GM10266 (cell line): ENCODE results near the gene RGS13.

Experiments
- DNase-seq: peaks from one replicate; pipeline ENCODE4 v3.0.0; 2012; ENCODE audit errors: extremely low spot score
- TF ChIP-seq, protein P1 (sequence below): IDR thresholded peaks from 2 replicates; pipeline ENCODE4 v1.5.1; 2012; ENCODE audit warnings: mild to moderate bottlenecking, low read depth; ENCODE audit not compliant: control insufficient read depth, insufficient read depth; ENCODE audit errors: missing control alignments

Gene RGS13

GRCh38 chr1:192698731-192699130 lies 62.8 kb downstream of the RGS13 start:
- TF ChIP-seq, protein P1, sequence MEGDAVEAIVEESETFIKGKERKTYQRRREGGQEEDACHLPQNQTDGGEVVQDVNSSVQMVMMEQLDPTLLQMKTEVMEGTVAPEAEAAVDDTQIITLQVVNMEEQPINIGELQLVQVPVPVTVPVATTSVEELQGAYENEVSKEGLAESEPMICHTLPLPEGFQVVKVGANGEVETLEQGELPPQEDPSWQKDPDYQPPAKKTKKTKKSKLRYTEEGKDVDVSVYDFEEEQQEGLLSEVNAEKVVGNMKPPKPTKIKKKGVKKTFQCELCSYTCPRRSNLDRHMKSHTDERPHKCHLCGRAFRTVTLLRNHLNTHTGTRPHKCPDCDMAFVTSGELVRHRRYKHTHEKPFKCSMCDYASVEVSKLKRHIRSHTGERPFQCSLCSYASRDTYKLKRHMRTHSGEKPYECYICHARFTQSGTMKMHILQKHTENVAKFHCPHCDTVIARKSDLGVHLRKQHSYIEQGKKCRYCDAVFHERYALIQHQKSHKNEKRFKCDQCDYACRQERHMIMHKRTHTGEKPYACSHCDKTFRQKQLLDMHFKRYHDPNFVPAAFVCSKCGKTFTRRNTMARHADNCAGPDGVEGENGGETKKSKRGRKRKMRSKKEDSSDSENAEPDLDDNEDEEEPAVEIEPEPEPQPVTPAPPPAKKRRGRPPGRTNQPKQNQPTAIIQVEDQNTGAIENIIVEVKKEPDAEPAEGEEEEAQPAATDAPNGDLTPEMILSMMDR = no peak
- no peak for DNase-seq

DNA sequence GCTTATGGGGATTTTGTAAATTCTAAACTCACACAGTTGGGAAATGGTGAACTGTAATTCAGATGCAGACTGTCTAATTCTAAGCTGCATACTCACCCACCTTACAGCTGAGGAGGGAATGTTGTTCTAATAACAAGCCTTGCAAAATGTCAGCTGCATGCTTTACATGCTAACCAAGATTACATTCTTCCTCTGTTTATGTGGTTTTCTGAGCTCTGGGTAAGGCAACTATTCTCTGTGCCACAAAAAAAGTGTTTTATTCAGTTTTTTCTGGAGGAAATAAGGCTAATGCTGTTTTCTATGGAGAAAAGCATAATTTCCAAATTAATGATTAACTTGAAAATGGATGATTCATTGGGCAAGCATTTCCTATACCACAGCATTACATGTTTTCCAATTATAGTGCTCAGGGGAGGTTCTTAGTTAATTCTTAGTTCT lies 64.9 kb downstream of the RGS13 start:
- no peak for DNase-seq
- TF ChIP-seq, protein P1 = no peak

DNA sequence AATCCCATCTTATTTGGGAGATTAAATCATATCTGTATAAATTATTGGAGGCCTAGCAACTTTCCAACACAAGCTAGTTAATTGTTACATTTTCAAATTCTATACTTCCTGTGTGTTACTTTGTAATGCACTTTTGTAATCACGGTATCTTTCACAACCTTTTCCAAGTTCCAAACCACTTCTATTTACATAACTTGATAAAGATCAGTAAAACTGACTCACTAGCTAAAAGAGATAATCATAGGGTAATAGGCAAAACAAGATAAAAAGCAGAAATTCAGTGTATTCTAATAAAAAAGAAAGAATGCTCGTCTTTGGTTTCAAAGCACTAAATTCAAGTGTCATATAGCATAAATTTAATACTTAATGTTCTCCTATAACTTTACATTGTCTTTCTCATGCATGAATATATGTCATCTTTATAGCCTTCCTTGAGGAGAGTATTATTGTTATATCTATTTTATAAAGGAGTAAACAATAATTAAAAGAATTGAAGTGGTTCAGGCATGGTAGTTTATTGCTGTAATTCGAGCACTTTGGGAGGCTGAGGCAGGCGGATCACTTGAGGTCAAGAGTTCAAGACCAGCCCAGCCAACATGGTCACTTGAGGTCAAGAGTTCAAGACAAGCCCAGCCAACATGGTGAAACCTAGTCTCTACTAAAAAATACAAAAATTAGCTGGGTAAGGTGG lies 66.4 kb downstream of the RGS13 start:
- TF ChIP-seq, protein P1 = no peak
- no peak for DNase-seq

- TF ChIP-seq, protein P1 = no peak
- DNase-seq = peak; percentile 8
Observed at GRCh38 chr1:192703283-192704206, 67.6 kb downstream of the RGS13 start.

GRCh38 chr1:192705510-192705909 lies 69.6 kb downstream of the RGS13 start:
- TF ChIP-seq, protein P1 = no peak
- DNase-seq = no peak

GRCh38 chr1:192706936-192707335 lies 71.0 kb downstream of the RGS13 start:
- DNase-seq = no peak
- TF ChIP-seq, protein P1 = no peak
